ENCODE measurements around the gene OTOF.

DNA sequence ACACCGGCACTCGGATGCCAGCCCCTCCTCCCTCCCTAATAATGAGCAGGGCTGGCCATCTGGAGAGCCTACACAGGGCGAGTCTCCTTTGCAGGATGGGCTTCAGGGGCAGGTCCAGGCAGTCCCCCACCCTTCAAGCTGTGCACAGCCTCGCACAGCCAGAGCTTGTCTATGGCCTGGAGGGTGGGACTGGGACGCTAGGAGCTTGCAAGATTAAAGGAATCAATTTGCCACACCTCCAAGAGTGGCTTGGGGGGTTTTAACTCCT, 43.9 kb upstream of the OTOF start:
- no peak for TF ChIP-seq L3MBTL2 (conservative IDR thresholded peaks at IDR 0.05)
- TF ChIP-seq ELF4 (IDR thresholded peaks at IDR 0.05), result no peak
- no peak for TF ChIP-seq BHLHE40 (IDR thresholded peaks at IDR 0.05; ENCODE audit: borderline replicate concordance)
